RCC 7860 (cell line): ENCODE measurements around the gene GHRH.

ENCODE experiments used
- DNase-seq: peaks from one replicate; pipeline ENCODE4 v3.0.0-alpha.2; 2015; ENCODE audit warnings: low spot score
- FAIRE-seq: peaks from 2 replicates; lab custom pipeline; 2012; peaks lifted over from hg19 to GRCh38; lab: Jason Lieb, UNC

GHRH gene

DNA sequence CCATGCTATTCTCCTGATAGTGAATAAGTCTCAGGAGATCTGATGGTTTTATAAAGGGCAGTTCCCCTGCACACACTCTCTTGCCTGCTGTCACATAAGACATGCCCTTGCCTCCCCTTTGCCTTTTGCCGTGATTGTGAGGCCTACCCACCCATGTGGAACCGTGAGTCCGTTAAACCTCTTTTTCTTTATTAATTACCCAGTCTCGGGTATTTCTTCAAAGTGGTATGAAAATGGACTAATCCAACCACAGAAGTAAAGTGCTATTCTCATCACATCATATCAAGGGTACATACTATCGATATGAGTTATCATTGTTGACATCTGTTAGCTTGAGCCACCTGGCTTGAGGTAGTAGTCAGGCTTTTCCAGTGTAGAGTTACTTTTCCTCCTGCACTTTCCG, 30.1 kb upstream of the GHRH start:
- FAIRE-seq (no peak), DNase-seq (no peak)

DNA sequence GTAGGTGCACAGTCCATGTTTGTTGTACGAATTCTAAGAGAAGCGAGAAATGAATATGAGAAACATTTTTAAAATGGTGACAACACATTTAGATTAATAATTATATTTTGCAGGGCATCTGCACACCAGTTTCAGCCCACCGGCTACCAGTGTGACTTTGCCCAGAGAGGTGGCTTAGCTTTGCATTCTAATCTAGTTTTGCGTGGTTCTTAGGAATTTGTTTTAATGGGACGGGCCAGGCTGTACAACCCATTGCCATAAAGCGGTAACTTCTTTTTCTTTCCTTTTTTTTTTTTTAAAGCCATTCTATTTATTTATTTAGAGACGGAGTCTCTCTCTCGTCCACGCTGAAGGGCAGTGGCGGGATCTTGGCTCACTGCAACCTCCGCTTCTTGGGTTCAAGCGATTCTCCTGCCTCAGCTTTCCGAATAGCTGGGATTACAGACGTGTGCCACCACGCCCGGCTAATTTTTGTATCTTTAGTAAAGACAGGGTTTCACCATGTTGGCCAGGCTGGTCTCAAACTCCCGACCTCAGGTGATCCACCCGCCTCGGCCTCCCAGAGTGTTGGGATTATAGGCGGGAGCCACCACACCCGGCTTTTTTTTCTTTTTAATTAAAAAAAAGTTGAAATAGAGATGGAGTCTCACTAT, 28.7 kb upstream of the GHRH start:
- no peak for DNase-seq
- FAIRE-seq = no peak

DNA sequence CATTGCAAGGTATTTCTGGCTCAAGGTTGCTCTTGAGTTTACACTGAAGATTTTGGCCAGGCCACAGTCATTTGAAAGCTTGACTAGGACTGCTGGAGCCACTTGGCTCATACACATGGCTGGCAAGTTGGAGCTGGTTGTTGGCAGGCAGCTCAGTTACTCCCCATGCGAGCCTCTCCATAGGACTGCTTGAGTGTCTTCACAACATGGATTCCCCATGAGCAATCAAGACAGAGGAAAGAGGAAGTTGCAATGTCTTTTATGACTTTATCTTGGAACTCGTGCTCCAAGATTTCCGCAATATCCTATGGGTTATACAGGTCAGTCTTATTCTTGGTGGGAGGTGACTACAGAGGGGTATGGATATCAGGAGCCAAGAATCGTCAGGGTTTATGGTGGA, 26.5 kb upstream of the GHRH start:
- FAIRE-seq (no peak), DNase-seq (no peak)

DNA sequence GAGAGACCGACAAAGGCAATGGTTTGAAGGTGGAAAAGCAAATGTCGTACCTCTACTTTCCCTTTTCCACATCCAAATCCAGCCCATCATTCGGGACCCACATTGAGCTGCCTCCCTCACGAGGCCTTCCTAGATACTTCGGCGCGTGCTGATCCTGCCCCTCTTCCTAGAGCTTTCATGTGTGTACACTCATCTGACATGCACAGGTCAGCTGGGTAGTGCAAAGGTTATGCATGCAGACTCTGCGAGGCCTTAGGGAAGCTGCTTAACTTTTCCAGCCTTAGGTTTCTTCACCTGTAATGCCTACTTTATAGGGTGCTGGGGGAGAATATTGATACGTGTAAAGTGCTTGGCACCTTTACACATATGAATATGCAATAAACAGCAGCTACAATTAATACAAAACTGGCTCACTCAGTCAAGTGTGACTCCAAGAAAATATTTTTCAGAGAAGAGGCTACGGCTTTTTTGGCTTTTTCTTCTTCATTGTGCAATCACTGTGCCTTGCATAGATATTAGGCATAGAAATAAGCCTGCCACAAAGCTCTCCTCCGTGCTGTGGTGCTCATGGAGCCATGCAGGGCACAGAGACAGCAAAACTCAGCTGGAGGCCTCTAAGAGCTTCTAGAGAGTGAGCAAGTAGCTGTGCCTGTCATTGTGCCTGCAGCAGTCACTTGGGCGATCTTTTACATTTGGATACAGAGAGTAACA, 24.2 kb upstream of the GHRH start:
- FAIRE-seq (no peak), DNase-seq (no peak)

DNA sequence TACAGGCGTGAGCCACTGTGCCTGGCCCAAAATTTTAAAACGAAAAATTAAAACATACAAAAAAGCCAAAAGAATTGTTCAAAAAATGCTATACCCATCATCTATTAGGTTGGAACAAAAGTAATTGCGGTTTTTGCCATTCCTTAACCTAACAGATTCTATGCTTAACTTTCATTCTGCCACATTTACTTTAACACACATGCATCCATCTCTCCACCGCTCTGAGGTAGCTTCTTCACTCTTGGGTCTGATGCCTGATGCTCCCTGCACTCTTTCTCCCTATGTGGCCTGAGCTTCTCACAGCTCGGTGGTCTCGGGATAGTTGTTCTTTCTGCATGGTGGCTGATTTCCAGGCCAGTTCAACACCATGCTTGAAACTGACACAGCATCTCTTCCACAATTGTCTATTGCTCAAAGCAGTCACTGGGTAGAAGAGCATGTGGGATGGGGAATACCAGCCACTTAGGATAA, 23.1 kb upstream of the GHRH start:
- FAIRE-seq (no peak), DNase-seq (no peak)

DNA sequence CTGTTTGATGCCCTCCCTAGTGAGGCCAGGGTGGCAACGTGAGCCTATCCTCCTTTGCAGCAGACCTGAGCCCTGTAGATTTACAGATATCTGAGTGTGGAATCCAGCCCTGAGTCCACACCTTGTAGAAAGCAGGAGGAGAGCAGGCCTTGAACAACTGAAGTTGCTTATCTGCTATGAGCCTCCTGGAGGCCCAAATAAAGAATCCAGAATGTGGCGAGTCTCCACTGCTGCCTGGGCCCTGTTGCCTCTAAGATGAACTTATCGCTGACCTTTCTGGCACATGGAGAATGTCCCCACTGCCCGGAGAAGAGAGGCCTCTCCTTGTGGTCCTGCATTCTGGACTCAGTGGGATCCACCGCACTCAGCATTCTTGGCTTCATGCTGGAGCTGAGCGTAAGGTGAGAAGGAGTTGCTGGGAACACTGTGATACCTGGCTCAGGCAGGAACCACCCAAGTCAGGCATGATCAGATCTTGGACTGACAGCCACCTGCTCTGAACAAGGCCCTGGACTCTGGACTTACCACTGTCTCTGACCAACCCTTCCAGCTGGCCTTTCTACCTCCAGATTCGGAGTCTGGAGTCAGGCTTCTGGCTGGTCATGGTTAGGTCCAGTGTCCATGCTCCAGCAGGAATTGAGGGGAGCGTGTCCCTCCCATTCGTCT, 22.0 kb upstream of the GHRH start:
- DNase-seq (no peak), FAIRE-seq (no peak)

DNA sequence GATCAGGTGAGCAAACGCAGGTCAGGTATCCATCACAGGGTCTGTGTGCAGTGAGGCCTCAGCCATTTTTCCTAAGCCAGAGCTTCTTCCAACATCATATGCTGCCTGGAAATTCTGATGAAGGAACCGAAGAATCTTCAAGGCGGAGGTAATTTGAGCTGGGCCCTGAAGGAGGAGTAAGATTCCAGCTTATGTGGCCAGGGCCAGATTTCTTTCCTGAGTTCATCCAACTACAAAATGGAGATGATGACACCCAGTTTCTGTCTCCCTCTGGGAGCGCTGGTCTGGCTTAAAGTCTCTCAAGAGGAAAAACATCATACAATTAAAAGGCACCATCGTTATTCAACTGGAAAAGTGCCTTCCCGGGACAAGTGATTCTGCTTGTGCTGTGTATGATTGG, 20.9 kb upstream of the GHRH start:
- FAIRE-seq (no peak), DNase-seq (peak; percentile 40)

DNA sequence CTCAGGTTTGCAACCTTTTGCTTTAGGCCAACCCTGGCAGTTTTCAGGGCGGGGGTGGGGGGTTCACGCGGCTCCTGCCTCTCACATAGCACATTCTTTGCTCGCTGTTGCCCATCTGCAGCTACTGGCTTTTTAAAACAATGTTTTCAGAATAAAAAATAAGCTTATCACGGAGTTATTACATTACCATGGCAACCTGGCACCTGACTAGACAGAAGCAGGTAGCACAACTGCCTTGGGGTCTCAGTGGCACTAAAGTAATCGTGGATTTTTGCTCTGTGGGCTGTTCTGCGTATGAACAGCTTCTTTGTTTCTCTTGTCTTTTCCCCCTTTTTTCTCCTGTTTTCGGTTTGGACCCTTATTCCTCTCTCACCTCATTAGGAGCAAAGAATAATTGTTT, 18.8 kb upstream of the GHRH start:
- FAIRE-seq (no peak), DNase-seq (no peak)

DNA sequence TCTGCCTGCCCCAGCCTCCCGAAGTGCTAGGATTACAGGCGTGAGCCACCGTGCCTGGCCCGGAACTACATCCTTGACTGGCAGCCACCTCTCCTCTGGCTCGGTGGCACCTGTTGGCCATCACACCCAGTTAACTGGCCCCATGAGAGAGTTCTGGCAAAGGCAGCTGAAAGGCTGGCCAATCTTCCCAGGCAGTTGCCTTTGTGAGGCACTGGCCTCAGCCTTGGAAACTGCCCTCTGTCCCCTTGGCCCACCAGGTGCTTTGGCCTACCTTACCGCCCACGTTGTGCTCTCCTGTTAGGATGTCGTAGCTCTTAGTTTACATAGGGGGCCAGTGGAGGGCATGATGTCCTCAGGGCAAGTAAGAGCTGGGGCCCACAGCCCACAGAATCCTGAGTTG, 18.2 kb upstream of the GHRH start:
- DNase-seq (no peak), FAIRE-seq (no peak)

DNA sequence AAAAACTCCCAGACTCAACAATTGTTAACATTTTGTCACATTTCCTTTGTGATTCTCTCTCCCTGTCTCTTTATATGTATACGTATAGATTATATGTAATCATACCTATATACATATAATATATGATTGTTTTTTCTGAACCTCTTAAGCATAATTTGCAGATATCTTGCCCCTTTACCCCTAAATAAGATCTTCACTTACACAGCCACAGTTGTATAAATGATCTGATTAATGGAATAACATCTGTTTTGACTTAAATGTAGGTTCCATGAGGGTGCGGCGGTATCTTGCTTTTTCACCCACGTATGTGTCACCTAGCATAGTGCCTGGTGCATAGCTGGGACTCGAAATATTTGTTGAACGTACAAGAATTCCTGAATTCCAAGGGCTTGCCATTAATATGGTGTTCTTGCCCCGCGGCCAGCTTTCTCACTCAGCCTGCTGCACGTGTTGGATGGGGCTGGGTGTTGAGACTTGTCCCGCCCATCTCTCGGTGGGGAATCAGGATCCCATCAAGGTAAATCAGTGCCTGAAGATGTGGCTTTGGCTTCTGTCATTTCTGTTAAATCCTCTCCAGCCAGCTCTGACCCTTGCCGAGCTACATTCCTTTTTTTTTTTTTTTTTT, 17.5 kb upstream of the GHRH start:
- FAIRE-seq (no peak), DNase-seq (no peak)

DNA sequence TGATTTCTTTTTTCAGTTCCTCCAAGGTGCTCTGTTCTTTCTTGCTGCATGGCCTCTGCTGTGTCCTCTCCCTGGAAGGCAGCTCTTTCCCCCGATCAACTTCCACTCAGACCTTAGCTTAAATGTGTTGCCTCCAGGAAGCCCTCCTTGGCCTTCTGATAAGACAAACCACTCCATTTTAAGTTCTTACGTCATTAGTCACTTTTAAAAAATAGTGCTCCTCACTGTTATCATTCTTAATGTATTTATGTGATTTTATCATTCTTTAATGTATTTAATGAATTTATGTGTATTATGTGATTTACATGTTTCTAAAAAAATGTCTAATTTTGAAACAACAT, 15.6 kb upstream of the GHRH start:
- FAIRE-seq (no peak), DNase-seq (no peak)

DNA sequence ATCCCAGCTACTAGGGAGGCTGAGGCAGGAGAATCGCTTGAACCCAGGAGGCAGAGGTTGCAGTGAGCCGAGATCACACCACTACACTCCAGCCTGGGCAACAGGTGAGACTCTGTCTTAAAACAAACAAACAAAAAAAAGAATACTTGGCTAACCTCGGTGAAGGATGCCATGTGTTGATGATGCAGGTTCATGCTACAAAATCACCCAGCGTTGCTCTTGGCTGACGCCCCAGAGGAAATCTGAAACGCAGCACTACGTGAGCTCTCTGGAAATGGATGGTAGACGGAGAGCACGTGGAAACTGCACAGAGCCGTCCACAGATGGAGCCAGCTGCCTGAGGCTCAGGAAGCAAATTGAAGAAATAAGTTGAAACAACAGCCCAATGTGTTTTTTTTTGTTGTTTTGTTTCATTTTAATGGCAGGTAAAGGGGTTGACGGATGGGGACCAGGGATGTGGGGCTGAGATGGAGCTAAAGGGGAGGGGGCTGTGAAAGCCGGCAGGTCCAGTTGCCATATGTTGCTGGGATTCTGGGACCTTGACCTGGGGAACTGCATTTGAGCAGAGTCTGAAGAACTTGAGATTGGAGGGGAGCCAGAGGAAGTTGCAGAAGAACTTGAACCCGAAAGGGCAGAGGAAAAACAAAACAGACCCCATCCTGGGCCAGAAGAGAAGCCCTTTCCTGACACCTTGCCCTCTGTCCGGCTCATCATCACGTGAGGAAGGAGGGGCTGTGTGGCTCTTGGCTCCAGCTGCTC, 15.1 kb upstream of the GHRH start:
- no peak for FAIRE-seq
- no peak for DNase-seq

DNA sequence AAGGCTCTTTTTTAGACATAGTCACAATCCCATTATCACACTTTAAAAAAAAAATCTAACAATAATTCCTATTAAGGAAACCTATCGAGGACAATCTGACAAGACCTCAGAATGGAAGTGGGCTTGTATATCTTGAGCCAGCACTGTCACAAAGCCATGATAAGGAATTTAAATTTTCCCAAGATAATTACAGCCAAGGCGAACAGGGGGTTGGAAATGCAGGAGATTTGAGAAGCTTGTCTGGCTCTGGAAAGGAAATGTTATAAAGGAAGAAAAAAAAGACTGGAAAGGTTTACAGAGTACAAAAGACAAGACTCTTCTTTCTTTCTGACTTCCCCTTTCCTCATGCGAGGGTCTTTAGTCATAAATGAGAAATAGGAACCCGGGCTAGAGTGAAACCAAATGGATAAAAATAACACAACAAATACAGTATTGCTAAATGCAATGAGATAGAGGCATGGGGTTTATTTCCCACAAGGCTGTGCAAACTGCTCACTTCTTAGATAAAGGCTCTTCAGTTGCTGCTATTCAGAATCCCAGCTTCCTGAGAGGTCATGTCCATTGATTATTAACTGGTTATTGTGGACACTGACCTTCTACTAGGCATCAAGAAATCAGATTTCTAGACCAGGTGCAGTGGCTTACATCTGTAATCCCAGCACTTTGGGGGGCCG, 13.4 kb upstream of the GHRH start:
- DNase-seq (no peak), FAIRE-seq (no peak)

DNA sequence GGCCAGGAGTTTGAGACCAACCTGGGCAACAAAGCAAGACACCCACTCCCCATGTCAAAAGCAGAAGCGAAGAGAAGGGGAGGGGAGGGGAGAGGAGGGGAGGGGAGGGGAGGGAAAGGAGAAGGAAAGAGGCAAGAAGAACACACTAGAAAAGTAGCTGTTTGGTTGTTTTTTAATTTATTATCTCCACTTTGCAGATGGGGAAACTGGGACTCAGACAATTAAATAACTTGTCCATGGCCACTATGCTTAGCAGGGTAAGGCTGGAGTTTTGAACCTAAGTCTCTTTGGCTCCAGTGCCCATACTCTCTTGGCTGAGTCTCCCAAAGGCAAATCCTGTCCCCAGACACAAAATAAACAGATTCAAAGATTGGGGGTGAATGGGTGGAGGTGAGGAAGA, 12.4 kb upstream of the GHRH start:
- DNase-seq (no peak), FAIRE-seq (no peak)

DNA sequence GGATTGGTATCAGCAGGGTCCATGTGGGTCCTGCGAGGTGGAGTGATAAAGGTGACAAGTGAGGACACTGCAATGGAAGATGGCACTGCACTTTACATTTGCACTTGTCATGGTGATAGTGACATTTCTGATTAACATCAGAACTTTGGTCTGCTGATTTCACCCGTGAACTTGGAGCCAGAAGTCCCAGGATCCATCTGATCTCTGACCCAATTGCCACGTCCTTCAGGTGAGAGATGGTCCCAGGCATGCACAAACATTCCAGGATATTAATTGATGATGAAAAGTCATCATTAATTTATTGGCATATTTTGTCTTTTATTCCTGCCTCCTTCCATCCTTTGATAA, 9.8 kb upstream of the GHRH start:
- FAIRE-seq (no peak), DNase-seq (no peak)

DNA sequence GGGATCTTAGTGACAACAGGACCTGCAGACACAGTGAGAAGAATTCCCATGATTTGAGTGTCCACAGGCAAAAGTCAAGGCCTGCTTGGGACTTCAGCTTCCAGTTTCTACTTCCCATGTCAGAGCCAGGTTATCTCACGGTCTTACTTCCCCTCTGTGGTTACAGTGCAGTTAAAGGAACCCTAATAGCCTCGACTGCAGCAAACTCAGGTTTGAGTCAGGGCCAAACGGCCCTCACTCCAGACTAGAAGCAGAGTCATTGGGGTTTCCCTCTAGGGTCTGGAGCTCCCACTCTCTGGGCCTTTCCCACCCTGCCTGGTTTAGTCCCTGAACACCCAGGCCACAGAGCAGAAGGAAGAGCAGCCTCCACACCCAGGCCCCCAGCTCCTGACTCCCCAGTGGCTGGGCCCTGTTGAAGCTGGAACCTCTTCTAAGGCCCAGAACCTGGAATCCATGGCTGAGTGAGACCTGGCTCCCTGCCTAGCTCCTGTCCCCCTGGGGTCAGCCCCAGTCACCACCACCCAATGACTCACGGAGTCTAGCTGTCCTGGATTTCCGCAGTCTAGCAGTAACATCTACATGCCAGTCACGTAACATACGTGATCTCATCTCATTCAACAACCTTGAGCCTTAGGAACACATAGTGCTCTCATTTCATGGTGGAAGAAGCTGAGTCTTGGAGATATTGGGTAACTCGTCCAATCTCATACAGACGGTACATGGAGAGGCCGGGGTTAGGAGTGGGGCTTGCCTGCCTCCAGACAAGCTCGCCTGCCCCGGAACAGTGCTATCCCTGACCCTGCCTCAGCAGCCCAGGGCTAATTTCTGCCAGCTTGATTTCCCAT, 9.2 kb upstream of the GHRH start:
- DNase-seq (no peak), FAIRE-seq (no peak)

DNA sequence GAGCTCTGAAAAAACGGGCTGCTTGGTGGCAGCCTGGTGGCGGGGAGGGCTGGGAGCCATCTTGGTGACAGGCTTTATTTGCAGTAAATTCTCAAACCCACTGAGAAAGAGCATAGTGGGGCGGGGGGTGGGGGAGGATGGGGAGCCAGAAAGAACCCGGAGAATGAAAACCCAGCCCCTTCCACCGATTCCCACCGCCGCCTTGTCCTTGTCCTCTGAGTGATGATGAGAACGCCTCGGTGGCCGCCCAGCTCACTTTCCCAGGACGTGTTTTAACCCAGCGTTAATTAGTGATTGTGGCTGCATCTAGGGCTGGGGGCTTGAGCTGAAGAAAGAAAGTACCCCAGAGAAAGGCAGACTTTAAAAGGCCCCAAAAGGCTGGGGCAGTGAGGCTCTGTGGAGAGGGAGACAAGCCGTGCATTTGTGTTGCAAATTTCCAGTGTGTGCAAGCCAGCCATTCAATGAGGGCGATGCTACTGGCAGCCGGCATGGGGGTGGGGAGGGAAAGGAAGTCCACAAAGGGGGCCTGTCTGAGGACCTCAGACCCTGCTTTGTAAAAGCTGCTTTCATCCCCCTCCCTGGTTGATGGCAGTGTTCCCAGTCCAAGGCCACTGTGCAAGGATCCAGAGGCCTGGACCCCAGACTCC, 6.2 kb upstream of the GHRH start:
- FAIRE-seq (no peak), DNase-seq (no peak)

DNA sequence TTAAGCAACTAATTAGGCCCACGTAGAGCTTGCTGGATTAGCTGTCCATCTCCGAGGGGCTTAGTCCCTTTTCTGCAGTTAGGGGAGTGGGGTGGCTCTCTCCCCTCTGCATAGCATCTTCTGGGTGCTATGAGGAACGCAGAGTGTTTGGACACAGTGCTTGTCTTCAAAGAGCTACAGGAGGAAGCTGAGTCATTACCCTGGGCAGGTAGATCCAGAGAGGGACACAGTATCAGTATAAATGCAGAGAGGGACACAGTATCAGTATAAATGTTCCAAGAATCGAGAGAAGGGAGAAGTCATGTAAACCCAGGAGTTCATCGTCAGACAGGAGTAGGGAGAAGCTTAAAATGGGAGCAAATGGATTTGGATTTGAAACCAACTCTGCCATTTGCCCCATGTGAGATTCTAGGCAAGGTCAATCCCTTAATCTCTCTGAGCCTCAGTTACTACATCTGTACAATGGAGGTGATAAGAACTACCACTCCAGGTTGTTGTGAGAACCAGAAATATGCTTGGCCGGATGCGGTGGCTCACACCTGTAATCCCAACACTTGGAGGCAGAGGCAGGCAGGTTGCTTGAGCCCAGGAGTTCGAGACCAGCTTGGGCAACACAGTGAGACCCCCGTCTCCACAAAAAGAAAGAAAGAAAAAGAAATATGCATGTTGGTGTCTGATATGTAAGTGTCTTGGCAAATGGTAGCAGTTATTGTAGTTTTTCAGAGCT, 5.5 kb upstream of the GHRH start:
- no peak for FAIRE-seq

DNA sequence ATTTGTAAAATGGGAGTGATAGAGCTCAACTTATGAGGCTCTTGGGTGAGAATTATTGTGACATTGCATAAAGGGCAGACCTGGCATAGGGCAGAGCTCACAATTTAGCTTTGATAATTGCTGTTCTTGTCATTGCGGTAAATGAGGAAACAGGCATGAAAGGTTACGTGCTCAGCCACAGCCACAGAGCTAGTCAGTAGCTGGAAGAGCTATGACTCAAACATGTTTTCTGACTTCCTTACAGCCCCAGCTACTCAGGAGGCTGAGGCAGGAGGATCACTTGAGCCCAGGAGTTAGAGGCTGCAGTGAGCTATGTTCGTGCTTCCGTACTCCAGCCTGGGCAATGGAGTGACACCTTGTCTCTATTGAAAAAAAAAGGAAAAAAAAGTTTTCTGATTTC, 3.5 kb upstream of the GHRH start:
- no peak for DNase-seq
- no peak for FAIRE-seq

More for the DNA sequence above, 5.5 kb upstream of the GHRH start:
- no peak for DNase-seq
